GM21360 (cell line): ENCODE results near the gene CENPE.
A peak's percentile ranks its signal among the peaks of the same experiment; 100 is the strongest.

Source experiments
- ATAC-seq: cut with Tn5 transposase; IDR thresholded peaks from one replicate; pipeline ENCODE4 v1.9.1; 2021; ENCODE audit warnings: mild to moderate bottlenecking, moderate library complexity; ENCODE audit not compliant: unreplicated experiment

Gene CENPE

DNA sequence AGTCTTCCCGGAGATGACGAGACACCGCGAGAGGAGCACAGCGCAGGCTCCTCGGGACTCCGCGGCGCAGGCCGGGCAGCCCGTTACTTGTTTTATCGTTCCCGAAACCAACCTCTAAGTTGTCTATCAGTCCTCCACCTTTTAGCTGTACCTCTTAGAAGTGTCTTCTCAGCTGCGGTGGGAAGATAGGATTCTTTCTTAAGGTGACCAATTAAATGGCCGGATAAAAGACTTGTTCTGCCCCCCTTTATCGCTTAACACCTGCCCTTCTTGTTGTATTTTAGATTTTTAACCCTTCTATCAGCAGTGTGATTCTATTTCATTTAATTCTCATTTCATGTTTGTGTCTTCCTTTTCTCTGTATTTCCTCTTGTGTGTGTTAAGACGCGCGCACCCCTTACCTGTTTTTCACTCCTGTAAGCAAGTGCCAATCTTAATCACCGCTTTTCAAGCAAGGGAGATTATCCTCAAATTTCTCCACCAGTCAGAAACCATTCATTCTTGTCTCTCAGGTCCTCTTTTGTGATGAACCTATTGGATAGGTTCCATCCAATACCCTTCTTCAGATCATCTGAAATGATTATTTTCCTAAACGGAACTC, 121.3 kb downstream of the CENPE start, which contains the start of gene SLC9B2:
SLC9B2 (minus strand) TSS at position 15 of the 601 bp plus-strand sequence. CDS start 9,211 bp downstream, outside the sequence.
- peak; percentile 39 for ATAC-seq

DNA sequence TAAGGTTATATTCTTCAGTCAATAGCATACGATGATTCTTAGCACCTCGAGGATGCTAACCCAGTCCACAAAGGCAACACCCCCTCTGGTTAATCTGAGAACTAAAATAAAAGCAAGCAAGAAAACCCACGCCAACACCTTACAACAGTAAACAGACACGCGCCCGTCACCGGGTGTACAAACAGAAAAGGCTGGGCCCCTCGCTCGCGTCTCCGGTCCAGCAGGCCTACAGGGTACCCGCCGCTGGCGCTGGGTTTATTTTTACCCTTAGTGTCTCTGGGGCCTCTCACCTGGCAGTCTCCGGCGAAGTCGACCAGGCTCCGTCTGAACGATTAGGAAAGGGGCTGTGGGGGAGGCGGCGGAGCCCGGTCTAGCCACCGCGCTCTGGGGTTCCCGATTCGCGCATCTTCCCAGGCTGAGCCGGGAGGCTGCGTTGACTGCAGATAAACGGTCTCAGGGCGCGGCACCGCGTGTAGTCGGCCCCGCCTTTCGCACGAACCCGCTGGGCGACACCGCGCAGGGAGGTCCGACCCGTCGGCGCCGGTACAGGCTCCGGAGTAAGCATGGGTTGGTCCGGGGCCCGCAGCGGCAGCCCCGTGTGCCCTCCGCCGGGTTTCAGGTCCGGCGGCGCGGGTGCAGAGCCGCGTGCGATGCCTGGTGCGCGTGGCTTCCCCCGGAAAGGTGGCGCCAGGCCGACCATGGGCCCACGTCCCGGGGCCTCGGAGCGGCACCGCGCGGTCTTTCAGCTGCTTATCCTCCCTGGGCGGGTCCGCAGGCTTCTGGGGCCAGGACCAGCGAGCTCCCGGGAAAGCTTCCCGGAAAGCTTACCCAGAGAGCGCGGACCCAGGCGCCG, 122.0 kb downstream of the CENPE start:
- ATAC-seq = peak; percentile 53

DNA sequence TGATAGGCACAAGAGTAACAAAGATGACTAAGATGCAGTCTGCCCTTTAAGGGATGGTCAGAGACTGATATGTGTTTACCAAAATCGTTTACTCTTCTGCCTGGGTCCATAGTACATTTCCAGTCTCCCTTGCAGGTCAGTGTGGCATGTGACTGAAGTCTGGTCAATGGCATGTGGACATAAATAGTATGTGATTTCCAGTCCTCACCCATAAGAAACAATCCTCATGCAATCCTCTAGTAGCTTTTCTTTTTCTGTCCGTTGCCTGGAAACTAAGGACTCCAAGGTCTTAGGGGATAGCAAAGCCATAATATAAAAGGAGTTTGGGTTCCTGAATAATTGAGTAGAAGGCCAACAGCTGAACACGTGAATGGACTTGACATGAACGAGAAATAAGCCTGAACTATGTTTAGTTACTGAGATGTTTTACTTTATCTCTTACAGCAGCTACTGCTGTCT, 122.7 kb downstream of the CENPE start:
- no peak for ATAC-seq

DNA sequence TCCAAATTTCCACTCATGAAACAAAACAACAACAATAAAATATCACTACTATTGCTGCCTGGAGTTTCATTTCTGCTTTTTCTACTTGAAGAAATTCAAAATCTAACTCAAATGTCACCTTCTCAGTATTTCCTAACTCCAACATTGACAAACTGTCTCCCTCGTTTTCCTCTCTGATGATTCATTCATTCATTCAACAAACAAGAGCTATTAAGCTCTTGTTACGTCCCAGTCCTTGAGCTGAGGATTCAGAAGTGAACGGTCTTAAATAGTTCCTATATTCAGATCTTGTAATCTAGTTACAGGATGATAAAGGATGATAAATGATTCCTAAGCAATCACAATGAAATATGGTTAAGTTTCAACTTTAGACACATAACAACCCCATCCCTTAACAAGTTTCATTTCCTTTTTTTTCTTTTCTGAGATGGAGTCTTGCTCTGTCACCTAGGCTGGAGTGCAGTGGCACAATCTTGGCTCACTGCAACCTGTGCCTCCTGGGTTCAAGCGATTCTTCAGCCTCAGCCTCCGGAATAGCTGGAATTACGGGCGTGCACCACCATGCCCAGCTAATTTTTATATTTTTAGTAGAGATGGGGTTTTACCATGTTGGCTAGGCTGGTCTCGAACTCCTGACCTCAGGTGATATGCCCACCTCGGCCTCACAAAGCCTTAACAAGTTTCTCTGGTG, 123.3 kb downstream of the CENPE start:
- ATAC-seq = no peak

DNA sequence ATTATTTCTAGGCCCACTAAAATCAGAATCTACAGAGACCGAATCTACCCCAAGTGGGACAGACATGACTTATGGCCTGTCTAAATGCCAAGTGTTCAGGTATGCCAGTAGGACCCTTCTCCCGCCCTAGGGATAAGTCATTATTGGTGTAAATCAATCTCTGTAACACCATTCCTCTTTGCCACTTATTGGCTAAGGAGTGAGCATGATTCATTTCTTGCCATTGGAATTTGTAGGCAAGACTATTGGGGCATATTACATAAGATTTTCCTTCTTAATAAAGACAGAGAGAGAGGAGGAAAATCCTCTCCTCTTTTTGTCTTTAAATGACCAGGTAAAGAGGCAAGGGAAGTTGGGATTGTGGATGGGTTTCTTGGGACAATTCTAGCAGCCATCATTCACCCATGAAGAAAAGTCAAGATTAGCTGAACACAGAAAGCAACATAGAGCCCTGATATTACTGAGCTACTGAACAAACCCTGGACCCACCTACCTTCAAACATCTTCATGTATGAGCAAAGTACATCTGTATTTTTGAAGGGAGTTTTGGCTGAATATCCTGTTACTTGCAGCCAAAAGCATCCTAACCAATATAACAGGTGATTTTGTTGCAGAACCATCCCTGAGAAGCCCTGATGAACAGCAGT, 124.2 kb downstream of the CENPE start:
- ATAC-seq = no peak

DNA sequence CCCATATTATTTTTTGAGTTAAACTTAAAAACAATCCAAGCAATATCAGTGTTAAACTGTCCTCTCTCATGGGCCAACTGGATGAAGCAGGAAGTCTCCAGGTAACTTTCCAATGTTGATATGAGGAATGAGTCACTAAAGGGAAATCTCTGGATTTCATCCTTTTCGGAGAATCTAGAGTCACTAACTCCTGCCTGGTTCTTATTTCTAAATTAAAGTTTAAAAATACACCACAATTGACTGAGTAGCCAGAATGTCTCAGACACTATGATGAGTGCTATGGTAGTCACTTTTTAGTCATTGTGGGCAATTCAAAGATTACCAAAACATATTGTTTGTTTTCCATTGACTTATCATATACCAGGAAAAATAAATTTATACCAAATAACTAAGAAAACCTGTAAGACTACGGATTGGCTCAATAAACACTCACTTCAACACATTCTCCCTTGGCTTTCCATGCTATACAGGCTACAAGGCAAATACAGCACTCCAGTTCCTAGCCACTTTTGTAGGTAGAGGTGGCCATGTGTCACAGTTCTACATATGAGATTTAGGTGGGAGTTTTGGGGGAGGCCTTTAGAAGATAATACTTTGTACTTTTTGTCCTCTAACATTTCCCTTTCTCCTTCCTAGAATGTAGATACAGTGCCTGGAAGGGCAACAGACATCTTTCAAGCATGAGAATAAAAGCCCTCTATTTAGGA, 130.1 kb downstream of the CENPE start:
- ATAC-seq = no peak

DNA sequence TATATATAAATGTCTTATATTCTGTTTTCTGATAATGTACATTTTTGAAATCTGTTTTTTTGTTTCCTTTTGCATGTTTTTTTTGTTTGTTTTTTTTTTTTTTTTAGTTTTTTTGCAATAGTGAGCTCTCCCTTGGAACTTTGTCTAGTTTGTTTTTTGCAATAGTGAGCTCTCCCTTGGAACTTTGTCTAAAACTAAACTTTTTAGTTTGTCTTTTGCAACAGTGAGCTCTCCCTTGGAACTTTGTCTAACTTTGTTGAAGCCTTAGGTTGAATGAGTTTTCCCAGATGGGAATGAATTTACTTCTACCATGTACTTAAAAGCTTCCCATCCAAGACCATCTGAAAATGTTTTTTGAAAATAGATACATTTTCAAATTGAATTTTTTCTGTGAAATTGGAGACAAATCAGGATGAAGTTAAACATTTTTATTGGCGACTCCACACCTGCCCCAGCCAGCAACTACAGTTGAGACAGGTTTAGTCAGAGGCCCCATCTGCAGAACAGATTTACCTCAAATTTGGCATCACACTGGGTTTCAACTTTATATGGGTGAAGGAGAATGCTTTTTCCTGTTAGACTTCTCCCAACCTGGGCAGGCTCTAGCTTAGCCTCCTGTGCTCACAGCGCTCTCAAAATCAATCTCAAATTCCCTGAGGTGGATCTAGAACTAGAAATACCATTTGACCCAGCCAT, 137.5 kb downstream of the CENPE start:
- ATAC-seq = no peak
